Activated CD4-positive, alpha-beta T cell treated with anti-CD3 and anti-CD28 coated beads for 24 hours (primary cell): ENCODE measurements around the gene SCYGR3.

Experiments
- DNase-seq, 2 donors: peaks; one replicate each; pipeline ENCODE4 v3.0.0-alpha.2; 2020; ENCODE audit warnings: low read depth in 2 of 2

Gene SCYGR3

GRCh38 chr2:227614740-227615139 is at the start of gene SCYGR3:
SCYGR3 (minus strand) TSS chr2:227614840; CDS start chr2:227614840, 0 bp downstream.
- DNase-seq, result no peak

GRCh38 chr2:227661827-227662226 is 47.2 kb upstream of the SCYGR3 start:
- DNase-seq, result no peak

GRCh38 chr2:227661025-227661649 is 46.5 kb upstream of the SCYGR3 start:
- no peak for DNase-seq

GRCh38 chr2:227657199-227657845 is 42.7 kb upstream of the SCYGR3 start:
- DNase-seq, result no peak

GRCh38 chr2:227655454-227655853 is 40.8 kb upstream of the SCYGR3 start:
- no peak for DNase-seq

GRCh38 chr2:227654426-227654825 is 39.8 kb upstream of the SCYGR3 start:
- no peak for DNase-seq

- DNase-seq, result no peak
Observed at GRCh38 chr2:227653419-227653818, 38.8 kb upstream of the SCYGR3 start.

GRCh38 chr2:227643990-227644551 is 29.4 kb upstream of the SCYGR3 start:
- DNase-seq, result no peak

- DNase-seq, result no peak
Observed at GRCh38 chr2:227642656-227643055, 28.0 kb upstream of the SCYGR3 start.

- DNase-seq, result no peak
Observed at GRCh38 chr2:227634201-227634600, 19.6 kb upstream of the SCYGR3 start.

GRCh38 chr2:227632827-227633226 is 18.2 kb upstream of the SCYGR3 start:
- DNase-seq, result no peak

GRCh38 chr2:227630322-227630721 is 15.7 kb upstream of the SCYGR3 start:
- DNase-seq, result no peak

GRCh38 chr2:227629435-227629834 is 14.8 kb upstream of the SCYGR3 start:
- no peak for DNase-seq

GRCh38 chr2:227627769-227628168 is 13.1 kb upstream of the SCYGR3 start:
- no peak for DNase-seq

GRCh38 chr2:227626580-227627151 is 12.0 kb upstream of the SCYGR3 start:
- no peak for DNase-seq

GRCh38 chr2:227625420-227625819 is 10.8 kb upstream of the SCYGR3 start:
- DNase-seq, result no peak

- DNase-seq, result no peak
Observed at GRCh38 chr2:227623226-227623625, 8.6 kb upstream of the SCYGR3 start.

- no peak for DNase-seq
Observed at GRCh38 chr2:227617316-227618230, 2.9 kb upstream of the SCYGR3 start, which contains the start of gene SCYGR4. SCYGR4 (plus strand) TSS chr2:227617498; CDS start chr2:227617498, 0 bp downstream.

GRCh38 chr2:227616631-227617030 is 2.0 kb upstream of the SCYGR3 start:
- DNase-seq, result no peak

GRCh38 chr2:227615906-227616305 is 1.3 kb upstream of the SCYGR3 start:
- no peak for DNase-seq

GRCh38 chr2:227615181-227615580 is 541 bp upstream of the SCYGR3 start:
- DNase-seq, result no peak

- DNase-seq, result no peak
Observed at GRCh38 chr2:227614246-227614645, 394 bp downstream of the SCYGR3 start.
